ENCODE results near the gene TUBGCP2.
A peak's percentile ranks its signal among the peaks of the same experiment; 100 is the strongest.

The TUBGCP2 gene

GRCh38 chr10:133231946-133232574 lies 76.6 kb downstream of the TUBGCP2 start:
- H2BK5ac ChIP-seq (ENCODE audit: low read length), result no peak overlapping the region
- H3K56ac ChIP-seq (ENCODE audit: low read length), result no peak overlapping the region
- H3K9ac ChIP-seq (ENCODE audit: low read length), result no peak overlapping the region
- no CpG with 5 or more reads among the region's 11 CpGs for WGBS (ENCODE audit: extremely low coverage, insufficient coverage, low lambda C conversion rate)
- H3K79me1 ChIP-seq (ENCODE audit: low read length), result no peaks in the 10 kb centered on the region
- H4K5ac ChIP-seq (ENCODE audit: low read length), result no peak overlapping the region
- DNase-seq, result peak; percentile 33
- H2BK120ac ChIP-seq (ENCODE audit: low read depth, low read length), result no peak overlapping the region
- H3K23ac ChIP-seq (ENCODE audit: low read length), result no peak overlapping the region
- H2BK15ac ChIP-seq (replicated peaks; ENCODE audit: low read depth), result no peak overlapping the region
- H3K4me3 ChIP-seq (ENCODE audit: low read length), result no peak overlapping the region
- H3K27me3 ChIP-seq (ENCODE audit: insufficient read depth, low read length, poor library complexity), result peaks cover 38% of the 10 kb centered on the region
- no peaks in the 10 kb centered on the region for H3K79me2 ChIP-seq (ENCODE audit: control insufficient read depth, insufficient read depth, low read length)
- no peak overlapping the region for H4K8ac ChIP-seq (ENCODE audit: low read depth, low read length)
- H3K36me3 ChIP-seq (ENCODE audit: control insufficient read depth, insufficient read depth, low read length), result no peaks in the 10 kb centered on the region
- no peaks in the 10 kb centered on the region for H3K4me1 ChIP-seq (ENCODE audit: control insufficient read depth, low read depth, low read length)
- no peak overlapping the region for H3K4ac ChIP-seq (ENCODE audit: low read depth, low read length)
- no peak overlapping the region for H3K27ac ChIP-seq (ENCODE audit: low read depth, low read length)
- no peak overlapping the region for H3K4me2 ChIP-seq (ENCODE audit: low read length)
- H2AK5ac ChIP-seq (ENCODE audit: low read length), result no peak overlapping the region
- no peak overlapping the region for H3K18ac ChIP-seq (ENCODE audit: low read length)

GRCh38 chr10:133231244-133231945 lies 77.3 kb downstream of the TUBGCP2 start:
- no peak overlapping the region for H3K27ac ChIP-seq (ENCODE audit: low read depth, low read length)
- no peaks in the 10 kb centered on the region for H3K36me3 ChIP-seq (ENCODE audit: control insufficient read depth, insufficient read depth, low read length)
- DNase-seq, result no peak
- no peak overlapping the region for H4K8ac ChIP-seq (ENCODE audit: low read depth, low read length)
- H3K4me2 ChIP-seq (ENCODE audit: low read length), result no peak overlapping the region
- H3K23ac ChIP-seq (ENCODE audit: low read length), result no peak overlapping the region
- no peak overlapping the region for H2AK5ac ChIP-seq (ENCODE audit: low read length)
- no peak overlapping the region for H4K5ac ChIP-seq (ENCODE audit: low read length)
- no peak overlapping the region for H2BK120ac ChIP-seq (ENCODE audit: low read depth, low read length)
- no peak overlapping the region for H3K4ac ChIP-seq (ENCODE audit: low read depth, low read length)
- H3K56ac ChIP-seq (ENCODE audit: low read length), result no peak overlapping the region
- H3K79me2 ChIP-seq (ENCODE audit: control insufficient read depth, insufficient read depth, low read length), result no peaks in the 10 kb centered on the region
- no peak overlapping the region for H3K9ac ChIP-seq (ENCODE audit: low read length)
- H3K27me3 ChIP-seq (ENCODE audit: insufficient read depth, low read length, poor library complexity), result peaks cover 35% of the 10 kb centered on the region
- no peaks in the 10 kb centered on the region for H3K4me1 ChIP-seq (ENCODE audit: control insufficient read depth, low read depth, low read length)
- H2BK5ac ChIP-seq (ENCODE audit: low read length), result no peak overlapping the region
- H2BK15ac ChIP-seq (replicated peaks; ENCODE audit: low read depth), result no peak overlapping the region
- H3K4me3 ChIP-seq (ENCODE audit: low read length), result no peak overlapping the region
- no CpG with 5 or more reads among the region's 44 CpGs for WGBS (ENCODE audit: extremely low coverage, insufficient coverage, low lambda C conversion rate)
- no peaks in the 10 kb centered on the region for H3K79me1 ChIP-seq (ENCODE audit: low read length)
- no peak overlapping the region for H3K18ac ChIP-seq (ENCODE audit: low read length)

- no peak overlapping the region for H4K8ac ChIP-seq (ENCODE audit: low read depth, low read length)
- no peak overlapping the region for H2BK120ac ChIP-seq (ENCODE audit: low read depth, low read length)
- no peaks in the 10 kb centered on the region for H3K79me1 ChIP-seq (ENCODE audit: low read length)
- H3K56ac ChIP-seq (ENCODE audit: low read length), result no peak overlapping the region
- no peak overlapping the region for H3K4me3 ChIP-seq (ENCODE audit: low read length)
- no peak overlapping the region for H3K9ac ChIP-seq (ENCODE audit: low read length)
- no CpG with 5 or more reads among the region's 122 CpGs for WGBS (ENCODE audit: extremely low coverage, insufficient coverage, low lambda C conversion rate)
- no peak overlapping the region for H2BK15ac ChIP-seq (replicated peaks; ENCODE audit: low read depth)
- no peak overlapping the region for H2AK5ac ChIP-seq (ENCODE audit: low read length)
- no peaks in the 10 kb centered on the region for H3K4me1 ChIP-seq (ENCODE audit: control insufficient read depth, low read depth, low read length)
- H3K27me3 ChIP-seq (ENCODE audit: insufficient read depth, low read length, poor library complexity), result peaks cover 30% of the 10 kb centered on the region
- H3K18ac ChIP-seq (ENCODE audit: low read length), result no peak overlapping the region
- H3K4me2 ChIP-seq (ENCODE audit: low read length), result no peak overlapping the region
- no peak overlapping the region for H3K27ac ChIP-seq (ENCODE audit: low read depth, low read length)
- no peak overlapping the region for H4K5ac ChIP-seq (ENCODE audit: low read length)
- no peak overlapping the region for H2BK5ac ChIP-seq (ENCODE audit: low read length)
- no peak overlapping the region for H3K23ac ChIP-seq (ENCODE audit: low read length)
- H3K36me3 ChIP-seq (ENCODE audit: control insufficient read depth, insufficient read depth, low read length), result no peaks in the 10 kb centered on the region
- peak; percentile 31 for DNase-seq
- H3K4ac ChIP-seq (ENCODE audit: low read depth, low read length), result no peak overlapping the region
- no peaks in the 10 kb centered on the region for H3K79me2 ChIP-seq (ENCODE audit: control insufficient read depth, insufficient read depth, low read length)
These were observed 78.1 kb downstream of the TUBGCP2 start for GRCh38 chr10:133230387-133231195.

- no peaks in the 10 kb centered on the region for H3K79me2 ChIP-seq (ENCODE audit: control insufficient read depth, insufficient read depth, low read length)
- no peaks in the 10 kb centered on the region for H3K36me3 ChIP-seq (ENCODE audit: control insufficient read depth, insufficient read depth, low read length)
- no peak within 1 kb of the TSS for H2BK5ac ChIP-seq (ENCODE audit: low read length)
- H3K18ac ChIP-seq (ENCODE audit: low read length), result no peak within 1 kb of the TSS
- H3K56ac ChIP-seq (ENCODE audit: low read length), result no peak within 1 kb of the TSS
- DNase-seq, result no peak
- no peaks in the 10 kb centered on the region for H3K79me1 ChIP-seq (ENCODE audit: low read length)
- H3K23ac ChIP-seq (ENCODE audit: low read length), result no peak within 1 kb of the TSS
- H3K4me1 ChIP-seq (ENCODE audit: control insufficient read depth, low read depth, low read length), result no peaks in the 10 kb centered on the region
- no peak within 1 kb of the TSS for H3K4me3 ChIP-seq (ENCODE audit: low read length)
- H2BK15ac ChIP-seq (replicated peaks; ENCODE audit: low read depth), result no peak within 1 kb of the TSS
- H3K4ac ChIP-seq (ENCODE audit: low read depth, low read length), result no peak within 1 kb of the TSS
- no peak within 1 kb of the TSS for H2AK5ac ChIP-seq (ENCODE audit: low read length)
- no peak within 1 kb of the TSS for H4K8ac ChIP-seq (ENCODE audit: low read depth, low read length)
- H3K9ac ChIP-seq (ENCODE audit: low read length), result no peak within 1 kb of the TSS
- peaks cover 24% of the 10 kb centered on the region for H3K27me3 ChIP-seq (ENCODE audit: insufficient read depth, low read length, poor library complexity)
- H3K4me2 ChIP-seq (ENCODE audit: low read length), result no peak within 1 kb of the TSS
- no peak within 1 kb of the TSS for H2BK120ac ChIP-seq (ENCODE audit: low read depth, low read length)
- WGBS (ENCODE audit: extremely low coverage, insufficient coverage, low lambda C conversion rate), result no CpG with 5 or more reads among the region's 49 CpGs
- no peak within 1 kb of the TSS for H4K5ac ChIP-seq (ENCODE audit: low read length)
- H3K27ac ChIP-seq (ENCODE audit: low read depth, low read length), result no peak within 1 kb of the TSS
These were observed 78.7 kb downstream of the TUBGCP2 start, which contains the start of gene UTF1 for GRCh38 chr10:133230044-133230361. TSS of gene UTF1 (plus strand) at chr10:133230217. CDS start at chr10:133230289, 72 bp downstream.

- no peak overlapping the region for H3K18ac ChIP-seq (ENCODE audit: low read length)
- WGBS (ENCODE audit: extremely low coverage, insufficient coverage, low lambda C conversion rate), result no CpG with 5 or more reads among the region's 58 CpGs
These were observed 79.2 kb downstream of the TUBGCP2 start for GRCh38 chr10:133229265-133230043.

More at GRCh38 chr10:133229265-133230043, 79.2 kb downstream of the TUBGCP2 start:
- Histone ChIP-seq H3K79me2 (ENCODE audit: control insufficient read depth, insufficient read depth, low read length) (no peaks in the 10 kb centered on the region), H2BK15ac (replicated peaks; ENCODE audit: low read depth) (no peak overlapping the region), H3K36me3 (ENCODE audit: control insufficient read depth, insufficient read depth, low read length) (no peaks in the 10 kb centered on the region), H2AK5ac (ENCODE audit: low read length) (no peak overlapping the region), H3K79me1 (ENCODE audit: low read length) (no peaks in the 10 kb centered on the region), H3K4me2 (ENCODE audit: low read length) (no peak overlapping the region), H3K9ac (ENCODE audit: low read length) (no peak overlapping the region), H3K23ac (ENCODE audit: low read length) (no peak overlapping the region), H3K56ac (ENCODE audit: low read length) (no peak overlapping the region), H3K27ac (ENCODE audit: low read depth, low read length) (no peak overlapping the region), H2BK120ac (ENCODE audit: low read depth, low read length) (no peak overlapping the region), H3K4me1 (ENCODE audit: control insufficient read depth, low read depth, low read length) (no peaks in the 10 kb centered on the region), H3K4ac (ENCODE audit: low read depth, low read length) (no peak overlapping the region), H2BK5ac (ENCODE audit: low read length) (no peak overlapping the region), H3K27me3 (ENCODE audit: insufficient read depth, low read length, poor library complexity) (peaks cover 24% of the 10 kb centered on the region), H3K4me3 (ENCODE audit: low read length) (no peak overlapping the region), H4K5ac (ENCODE audit: low read length) (no peak overlapping the region), H4K8ac (ENCODE audit: low read depth, low read length) (no peak overlapping the region)
- no peak for DNase-seq

All from mesendoderm (in vitro differentiated cells).